Measurements from ENCODE around the gene KCNE2.

KCNE2 gene, protein sequence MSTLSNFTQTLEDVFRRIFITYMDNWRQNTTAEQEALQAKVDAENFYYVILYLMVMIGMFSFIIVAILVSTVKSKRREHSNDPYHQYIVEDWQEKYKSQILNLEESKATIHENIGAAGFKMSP

DNA sequence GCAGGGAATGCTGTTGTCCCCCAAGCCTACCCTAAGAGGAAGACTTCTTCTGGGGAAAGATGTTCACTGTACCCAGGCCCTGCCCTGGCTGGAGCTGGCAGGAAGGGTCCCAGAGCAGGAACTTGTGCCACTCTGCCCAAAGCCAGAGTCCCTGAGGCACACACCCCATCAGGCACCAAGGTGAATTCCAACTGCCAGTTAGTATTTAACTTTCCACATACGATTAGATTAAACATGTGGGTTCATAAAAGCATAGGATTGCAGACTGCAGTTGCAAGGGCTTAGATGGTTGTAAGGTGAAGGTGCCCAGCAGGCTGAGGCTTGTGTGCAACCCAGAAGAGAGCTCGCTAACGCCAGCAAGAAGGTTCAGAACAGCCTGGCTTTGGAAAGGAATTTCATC is at the start of gene KCNE2:
TSS of gene KCNE2 (plus strand) at position 274 of the 400 bp plus-strand sequence. CDS start 6,473 bp downstream, outside the sequence.
- DNase-seq, result no peak

DNA sequence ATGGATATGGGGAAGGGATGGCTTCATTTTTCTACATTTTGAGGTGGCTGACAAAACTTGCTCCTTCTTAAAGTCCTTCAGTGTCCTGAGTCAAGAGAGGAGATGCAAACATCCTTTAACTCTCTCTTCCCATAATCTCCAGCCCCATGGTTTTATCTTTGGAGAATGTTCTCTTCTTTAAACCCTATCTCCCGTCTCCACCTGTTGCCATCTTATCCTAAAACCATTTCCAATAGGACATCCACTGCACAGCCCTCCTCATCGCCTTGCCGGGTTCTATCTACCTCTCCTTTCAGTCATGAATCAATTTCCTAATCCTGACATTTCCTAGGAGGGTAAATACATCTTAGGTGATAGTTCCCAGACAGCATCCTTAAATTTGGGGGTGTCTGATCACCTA is 44.2 kb upstream of the KCNE2 start:
- DNase-seq, result no peak

DNA sequence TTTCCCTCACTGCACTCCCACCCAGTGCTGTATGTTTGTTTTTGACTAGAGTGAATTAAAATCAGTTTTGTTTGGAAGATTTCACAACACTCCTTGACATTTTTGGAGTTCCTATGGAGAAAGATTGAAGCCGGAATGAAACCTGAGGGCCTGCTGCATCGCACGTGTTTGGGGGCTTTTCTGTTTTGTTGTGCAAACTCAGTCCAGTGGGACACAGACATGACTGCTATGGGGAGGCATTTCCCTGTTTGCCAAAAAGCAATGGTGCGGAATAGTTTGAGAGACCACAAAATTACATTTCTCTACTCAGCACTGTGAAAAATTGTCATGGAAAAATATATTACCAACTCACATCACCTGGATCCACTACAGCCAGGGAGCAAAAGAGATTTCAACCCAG is 43.8 kb upstream of the KCNE2 start:
- no peak for DNase-seq

DNA sequence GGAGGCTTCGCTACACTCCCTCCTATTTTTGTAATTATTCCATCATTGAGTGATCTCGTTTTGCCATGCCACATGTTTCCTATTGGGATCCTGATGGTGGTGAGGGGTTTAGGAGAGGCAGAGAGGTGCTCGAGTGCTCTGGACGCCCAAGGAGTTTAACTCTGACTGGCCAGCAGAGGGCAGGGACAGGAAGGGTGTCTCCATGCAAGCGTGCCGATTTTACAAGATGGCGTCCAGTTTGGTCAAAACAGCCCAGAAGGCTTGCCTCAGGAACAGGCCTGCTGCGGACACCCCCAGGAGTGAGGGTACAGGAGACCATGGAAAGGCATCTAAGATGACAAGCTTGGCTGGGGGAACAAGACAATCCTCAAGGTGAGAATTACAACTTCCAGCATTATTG is 33.8 kb upstream of the KCNE2 start:
- DNase-seq, result no peak

DNA sequence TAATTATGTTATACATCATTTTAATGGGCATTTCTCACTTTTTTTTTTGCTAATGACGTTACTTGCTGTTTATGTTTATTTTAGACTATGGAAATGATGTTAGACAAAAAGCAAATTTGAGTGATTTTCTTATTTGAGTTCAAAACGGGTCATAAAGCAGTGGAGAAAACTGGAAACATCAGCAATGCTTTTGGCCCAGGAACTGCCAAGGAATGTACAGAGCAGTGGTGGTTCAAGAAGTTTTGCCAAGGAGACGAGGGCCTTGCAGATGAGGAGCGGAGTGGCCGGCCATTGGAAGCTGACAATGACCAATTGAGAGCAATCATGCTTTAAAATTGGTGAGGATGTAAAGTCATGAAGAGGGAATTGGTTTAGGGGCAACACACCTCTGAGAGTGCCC is 32.1 kb upstream of the KCNE2 start:
- no peak for DNase-seq

DNA sequence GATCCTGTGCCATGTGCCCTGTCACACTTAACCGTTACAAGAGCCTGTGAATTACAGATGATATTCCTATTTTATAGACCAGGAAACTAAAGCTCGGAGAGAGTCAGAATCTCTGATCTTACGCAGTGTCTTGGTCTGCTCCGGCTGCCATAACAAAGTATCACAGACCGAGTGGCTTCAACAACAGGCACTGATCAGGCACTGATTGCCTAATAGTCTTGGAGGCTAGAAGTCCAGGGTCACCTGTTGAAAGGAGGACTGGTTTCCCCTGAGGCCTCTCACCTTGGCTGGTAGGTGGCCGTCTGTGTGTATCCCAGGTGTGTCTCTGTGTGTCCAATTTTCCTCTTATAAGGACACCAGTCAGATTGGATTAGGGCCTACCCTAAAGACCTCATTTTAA is 31.5 kb upstream of the KCNE2 start:
- DNase-seq, result no peak

DNA sequence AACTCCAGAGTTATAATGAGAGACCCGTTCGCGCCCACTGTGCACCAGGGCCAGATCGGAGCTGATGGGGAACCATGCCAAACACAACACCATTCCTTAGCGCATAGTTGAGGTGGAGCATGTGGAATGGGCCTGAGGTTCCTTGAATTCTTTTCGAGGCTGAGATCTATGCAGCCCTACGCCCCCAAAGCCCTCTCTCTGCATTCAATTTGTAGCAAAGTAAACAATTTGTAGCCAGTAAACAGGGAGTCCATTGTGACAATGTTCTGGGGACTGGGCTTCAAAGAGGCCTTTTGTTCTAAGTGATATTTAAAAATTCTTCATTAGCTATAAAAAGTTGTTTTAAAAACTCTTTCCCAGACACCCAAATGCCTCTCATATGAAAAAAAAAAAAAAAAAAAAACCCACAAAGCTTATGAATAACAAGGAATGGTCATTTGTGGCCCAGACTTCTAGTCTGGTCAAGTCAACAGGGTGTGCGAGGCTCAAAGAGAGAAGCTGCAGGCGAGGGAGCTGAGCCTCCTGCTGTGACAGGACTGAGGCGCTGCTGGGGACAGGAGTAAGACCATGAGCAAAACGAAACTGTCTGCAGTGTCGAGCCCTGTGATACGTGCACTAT is 30.6 kb upstream of the KCNE2 start:
- DNase-seq, result no peak

DNA sequence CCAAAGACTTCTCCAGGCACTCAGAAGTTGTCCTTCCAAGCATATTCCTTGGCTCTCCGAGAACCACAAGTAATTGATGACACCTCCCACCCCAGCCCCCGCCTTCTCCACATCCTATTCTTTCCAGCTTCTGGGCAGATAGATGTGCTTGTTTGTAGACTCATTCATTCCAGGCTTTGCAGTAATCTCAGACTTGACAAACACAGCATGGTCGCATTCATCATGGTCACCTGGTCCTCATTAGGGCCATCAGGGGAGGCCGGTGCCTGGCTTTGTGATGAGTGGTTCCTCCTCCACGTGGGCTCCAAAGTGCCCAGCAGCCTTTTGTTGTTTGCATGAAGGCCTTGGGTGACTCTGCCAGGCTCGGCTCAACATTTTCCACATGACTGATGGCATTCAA is 28.5 kb upstream of the KCNE2 start:
- no peak for DNase-seq

DNA sequence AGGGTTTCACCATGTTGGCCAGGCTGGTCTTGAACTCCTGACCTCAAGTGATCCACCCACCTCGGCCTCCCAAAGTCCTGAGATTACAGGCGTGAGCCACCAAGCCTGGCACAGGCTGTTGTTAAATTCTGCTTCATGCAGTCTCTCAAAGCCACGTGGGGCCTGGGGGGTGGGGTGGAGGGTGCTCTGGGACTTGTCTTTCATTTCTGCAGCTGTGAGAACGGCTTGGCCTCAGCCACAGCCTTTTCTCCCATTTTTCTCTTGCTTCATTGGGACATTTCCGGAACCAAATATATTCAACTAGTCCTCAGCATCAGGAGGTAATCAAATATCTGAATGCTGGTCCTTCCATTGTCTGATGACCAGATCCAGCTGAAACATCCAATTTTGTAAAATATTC is 27.6 kb upstream of the KCNE2 start:
- DNase-seq, result no peak

DNA sequence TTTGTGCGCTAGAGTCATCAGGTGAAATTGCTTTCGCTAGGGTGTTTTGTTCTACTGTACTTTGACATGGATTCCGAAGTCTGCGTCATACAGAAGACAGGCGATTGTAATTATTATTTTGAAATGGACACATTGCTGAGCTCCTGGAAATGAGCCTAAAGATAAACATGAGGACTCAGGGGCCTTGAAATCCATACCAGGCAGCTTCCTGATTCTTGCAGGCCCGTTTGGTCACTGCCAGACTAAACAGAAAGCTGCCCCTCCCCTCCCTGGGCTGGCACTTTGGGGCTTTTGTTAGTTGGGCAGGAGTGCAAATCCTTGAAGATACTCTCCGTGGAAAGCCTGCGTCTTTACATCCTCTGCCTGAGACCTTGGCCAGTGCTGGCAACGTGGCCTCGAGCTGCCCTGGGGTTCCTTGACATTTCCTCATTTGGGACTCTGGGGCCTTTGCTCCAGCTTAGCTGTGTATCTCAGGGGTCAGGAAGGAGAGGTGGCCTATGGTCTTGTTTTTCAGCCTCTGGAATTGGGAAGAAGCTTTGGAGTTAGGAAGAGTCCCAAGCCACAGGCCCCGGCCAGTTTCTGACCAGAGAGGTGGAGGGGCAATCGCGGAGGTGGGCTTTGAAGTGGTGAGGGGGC is 26.9 kb upstream of the KCNE2 start:
- no peak for DNase-seq

DNA sequence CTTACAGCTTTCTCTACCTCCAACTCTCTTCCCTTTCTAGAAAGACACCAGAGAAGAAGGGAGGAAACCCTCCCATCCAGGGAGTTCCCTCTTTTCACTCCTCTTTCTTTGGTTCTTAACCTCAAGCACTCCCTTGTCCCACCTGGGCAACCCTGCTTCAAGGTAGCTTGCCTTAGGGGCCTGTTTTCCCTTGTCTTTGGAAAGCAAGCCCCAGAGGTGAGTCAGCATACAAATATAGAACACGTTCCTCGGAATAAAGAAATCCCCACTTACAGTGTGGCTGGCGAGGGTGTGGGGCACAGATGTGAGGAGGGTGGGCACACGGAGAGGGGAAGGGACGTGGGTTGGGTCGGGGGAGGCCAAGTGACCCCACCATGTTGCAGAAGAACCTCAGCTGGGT is 26.1 kb upstream of the KCNE2 start:
- no peak for DNase-seq

DNA sequence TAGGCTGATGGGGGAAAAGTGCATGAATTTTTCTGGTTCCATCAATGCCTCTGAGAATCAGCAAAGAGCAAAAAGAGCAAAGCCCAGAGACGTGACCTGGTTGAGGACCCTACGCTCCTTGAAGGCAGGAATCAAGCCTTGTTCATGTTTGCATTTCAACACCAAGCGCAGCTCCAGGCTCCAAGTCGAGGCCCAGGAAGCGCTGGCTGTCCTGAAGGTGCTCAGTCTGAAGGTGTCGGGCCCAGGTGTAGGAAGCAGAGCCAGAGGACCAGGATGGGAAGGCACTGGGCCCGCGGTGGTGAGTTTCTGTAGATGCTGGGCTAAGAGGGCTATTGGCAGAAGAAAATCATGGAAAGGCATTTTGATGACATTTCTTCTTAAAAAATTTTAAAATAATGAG is 25.6 kb upstream of the KCNE2 start:
- no peak for DNase-seq

DNA sequence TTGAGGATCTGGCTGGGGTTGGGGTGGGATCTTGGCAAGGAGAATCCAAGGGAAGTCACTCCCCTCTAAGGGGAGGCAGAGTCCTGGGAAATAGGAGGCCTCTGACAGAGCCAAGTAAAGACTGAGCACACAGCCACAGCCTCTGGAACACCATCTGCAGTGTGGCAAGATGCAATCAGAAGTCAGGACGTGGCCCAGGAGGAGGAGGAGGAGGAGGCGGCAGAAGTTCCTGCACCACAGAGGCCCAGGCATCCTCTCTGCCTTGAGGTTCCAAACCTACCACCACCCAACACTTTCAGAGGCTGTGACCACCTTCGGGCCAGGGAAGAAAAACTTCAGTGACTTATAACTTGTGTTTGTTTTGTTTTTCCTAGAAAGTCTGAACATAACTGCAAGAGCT is 23.7 kb upstream of the KCNE2 start:
- DNase-seq, result no peak

DNA sequence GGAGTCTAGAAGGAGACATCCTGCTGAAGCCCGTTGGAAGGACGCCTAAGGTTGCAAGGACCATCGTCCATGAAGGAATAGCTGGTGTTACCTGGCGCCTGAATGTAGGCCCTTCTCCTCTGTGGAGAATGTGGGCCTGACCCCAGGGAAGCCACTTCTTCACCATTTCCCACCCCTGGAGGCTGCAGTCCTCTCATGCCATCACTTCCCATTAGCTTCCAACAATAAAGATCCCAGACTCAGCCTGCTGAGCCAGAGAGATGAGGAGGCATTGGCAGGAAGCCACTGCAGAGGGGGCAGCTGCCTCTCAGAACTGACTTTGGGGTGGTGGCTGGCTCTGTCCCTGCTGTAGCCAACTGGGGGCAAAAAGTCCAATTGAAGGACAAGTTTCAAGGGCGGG is 21.3 kb upstream of the KCNE2 start:
- DNase-seq, result no peak

DNA sequence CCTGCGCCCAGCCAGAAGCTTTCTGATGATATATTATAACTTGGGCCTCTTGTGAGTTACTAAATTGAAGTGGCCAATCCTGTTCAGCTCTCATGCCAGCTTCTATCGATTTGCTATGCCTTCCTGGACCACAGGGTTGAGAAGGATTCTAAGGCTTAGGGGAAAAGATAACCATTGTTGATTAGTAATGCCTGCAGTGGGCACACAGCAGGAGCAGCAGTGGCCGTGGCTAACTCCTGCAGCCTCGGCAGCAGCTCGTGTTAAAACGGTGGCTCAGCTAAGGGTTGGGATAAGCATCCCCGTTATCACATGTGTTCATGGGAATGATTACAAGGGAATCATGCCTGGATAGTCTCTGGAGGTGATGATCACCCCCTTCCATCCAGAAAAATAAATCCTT is 20.5 kb upstream of the KCNE2 start:
- no peak for DNase-seq

DNA sequence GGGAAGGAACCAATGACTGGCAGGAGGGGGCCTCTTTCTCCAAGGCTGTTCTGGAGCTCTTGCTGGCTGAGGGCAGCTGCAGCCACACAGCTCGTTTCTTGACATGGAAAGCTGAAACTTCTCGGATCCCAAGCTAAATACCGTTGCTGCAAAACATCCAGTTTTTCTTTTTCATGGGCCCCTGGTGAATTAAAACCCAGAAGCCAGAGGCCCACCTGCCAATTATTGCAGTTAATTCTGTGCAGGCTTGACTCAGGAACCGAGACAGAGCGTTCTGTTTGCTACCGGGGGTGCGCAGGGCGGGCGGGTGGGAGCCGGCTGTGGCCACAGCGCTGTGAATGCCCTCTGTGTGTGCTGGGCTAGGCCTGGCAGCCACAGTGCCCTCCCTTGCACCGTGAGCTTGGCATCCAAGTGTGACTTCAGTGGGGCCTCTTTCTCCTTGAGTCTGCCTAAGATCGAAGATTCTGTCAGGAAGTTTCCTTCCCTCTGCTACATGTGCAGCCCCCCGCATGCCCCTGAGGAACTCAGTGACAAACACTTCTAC is 19.9 kb upstream of the KCNE2 start:
- DNase-seq, result no peak

DNA sequence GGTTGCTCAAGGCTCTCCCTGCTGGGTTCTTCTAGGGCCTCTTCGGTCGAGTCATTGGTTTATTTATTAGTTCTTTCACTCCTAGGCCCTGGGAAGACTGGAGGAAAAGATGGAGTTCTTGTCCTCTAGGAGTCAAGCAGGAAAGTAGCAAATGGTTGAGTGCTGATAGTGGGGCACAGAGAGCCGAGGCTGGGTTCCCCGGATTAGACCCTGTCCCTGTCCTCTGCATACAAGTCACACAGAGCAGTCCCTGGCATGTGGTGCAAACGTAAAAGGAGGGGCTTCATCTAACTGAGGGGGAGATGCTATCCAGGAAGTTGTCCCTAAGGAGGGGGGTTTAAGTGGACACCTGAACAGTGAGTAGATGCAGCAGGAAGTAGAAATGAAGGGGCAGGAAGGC is 19.2 kb upstream of the KCNE2 start:
- DNase-seq, result no peak

DNA sequence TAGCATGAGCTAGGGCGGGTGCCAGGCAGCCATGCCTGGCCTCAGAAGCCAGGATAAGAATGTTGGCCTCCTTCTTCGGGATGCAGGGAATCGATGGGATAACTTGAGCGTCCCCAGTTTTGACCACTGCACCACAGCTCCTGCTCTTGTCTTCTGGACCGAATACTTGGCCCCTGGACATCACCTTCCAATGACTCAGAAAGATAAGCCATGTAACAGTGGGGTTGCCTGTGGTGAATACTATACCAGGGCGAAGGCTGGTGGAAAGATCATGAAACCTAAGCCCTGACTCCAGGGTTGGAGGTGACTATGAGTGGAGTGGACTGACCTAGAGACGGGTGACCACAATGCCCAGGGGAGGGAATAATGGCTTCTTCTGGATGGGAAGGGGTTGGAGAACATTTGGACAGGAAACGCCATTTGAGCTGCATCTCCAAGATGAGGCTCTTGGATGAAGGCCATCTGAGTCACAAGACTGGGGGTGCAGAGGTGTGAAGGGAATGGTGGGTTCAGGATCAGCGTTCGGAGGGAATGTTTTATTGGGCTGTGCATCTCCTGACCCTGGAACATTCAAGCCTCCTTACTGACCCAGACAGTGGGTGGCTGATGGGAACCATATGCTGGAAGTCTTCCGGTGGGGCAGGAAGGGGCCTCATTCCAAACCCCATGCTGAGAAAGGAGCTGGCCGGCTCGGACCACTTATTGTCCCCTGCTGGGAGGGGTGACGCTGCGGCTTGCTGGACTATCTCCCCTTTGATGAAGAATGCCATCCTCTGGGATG is 18.5 kb upstream of the KCNE2 start:
- no peak for DNase-seq

DNA sequence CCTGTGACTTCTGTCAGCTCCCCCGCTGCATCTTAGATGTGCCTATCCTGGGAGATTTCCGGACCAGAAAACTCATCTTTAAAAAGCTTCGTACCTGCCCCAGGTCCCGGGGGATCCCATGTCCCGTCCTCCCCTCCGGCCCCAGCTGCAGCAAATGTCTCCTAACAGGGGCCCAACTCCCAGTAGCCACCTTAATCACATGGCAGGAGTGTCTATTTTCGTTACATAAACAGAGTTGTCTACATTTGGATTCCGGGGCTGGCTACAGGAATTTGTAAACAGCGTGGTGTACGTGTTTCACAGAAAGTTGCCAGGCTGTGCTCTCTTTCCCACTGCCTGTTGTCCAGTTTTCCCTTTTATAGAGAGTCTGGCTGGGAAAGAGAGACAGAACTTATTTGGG is 17.9 kb upstream of the KCNE2 start:
- DNase-seq, result no peak

DNA sequence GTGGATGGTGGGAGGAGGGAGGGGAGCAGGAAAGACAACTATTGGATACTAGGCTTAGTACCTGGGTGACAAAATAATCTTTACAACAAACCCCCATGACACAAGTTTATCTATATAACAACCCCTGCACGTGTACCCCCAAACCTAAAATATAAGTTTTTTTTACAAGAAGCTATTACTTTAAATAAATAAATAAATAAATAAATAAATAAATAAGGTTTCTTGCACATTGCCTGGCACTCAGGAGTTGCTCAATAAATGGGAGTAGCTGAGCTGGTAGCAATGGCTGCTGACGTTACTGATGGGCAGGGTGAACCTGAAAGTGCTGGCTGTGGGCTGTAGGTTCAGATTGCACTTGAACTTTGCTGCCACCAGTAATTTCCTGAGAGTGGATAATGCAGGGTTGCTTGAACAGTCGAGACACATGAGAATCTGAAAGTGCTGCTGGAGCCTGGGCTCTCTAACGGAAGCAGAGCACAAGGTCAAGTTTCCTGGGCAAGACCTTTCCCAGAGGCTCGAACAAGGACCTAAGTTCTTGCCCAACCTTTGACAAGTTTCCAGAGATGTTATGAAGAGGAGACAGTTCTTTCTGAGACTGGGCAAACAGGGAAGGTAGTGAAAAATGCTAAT is 14.8 kb upstream of the KCNE2 start:
- no peak for DNase-seq

DNA sequence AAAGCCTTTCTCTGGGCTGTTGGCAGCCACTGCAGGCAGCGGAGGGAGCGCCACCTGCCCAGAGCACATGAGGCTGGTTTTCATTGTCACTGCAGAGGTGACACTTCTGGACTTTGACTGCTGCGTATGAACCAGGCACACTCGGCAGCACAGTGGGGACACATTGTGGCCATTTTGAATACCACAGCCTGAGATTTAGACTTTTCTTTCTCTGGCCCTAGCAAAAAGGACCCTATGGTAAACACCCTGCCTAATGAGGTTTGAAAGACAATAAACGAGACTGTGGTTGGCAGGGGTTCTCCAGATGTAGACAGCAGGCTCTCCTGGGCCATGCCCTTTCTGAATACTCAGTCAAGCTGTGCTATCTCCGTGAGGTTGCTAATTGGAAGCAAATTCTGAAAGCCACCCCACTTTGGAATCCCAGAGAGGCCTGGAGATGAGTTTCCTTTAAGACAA is 12.0 kb upstream of the KCNE2 start:
- DNase-seq, result peak in 1 of 2 donors; percentile 13

DNA sequence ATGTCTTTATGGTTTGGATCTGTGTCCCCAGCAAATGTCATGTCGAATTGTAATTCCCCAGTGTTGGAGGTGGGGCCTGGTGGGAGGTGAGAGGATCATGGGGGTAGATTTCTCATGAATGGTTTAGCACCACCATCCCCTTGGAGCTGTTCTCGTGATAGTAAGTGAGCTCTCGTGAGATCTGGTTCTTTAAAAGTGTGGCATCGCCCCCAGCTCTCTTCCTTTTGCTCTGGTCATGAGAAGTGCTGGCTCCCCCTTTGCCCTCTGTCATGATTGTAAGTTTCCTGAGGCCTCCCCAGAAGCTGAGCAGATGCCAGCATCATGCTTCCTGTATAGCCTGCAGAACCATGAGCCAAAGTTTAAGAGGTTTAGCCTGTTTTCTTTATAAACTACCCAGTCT is 11.2 kb upstream of the KCNE2 start:
- DNase-seq, result no peak

DNA sequence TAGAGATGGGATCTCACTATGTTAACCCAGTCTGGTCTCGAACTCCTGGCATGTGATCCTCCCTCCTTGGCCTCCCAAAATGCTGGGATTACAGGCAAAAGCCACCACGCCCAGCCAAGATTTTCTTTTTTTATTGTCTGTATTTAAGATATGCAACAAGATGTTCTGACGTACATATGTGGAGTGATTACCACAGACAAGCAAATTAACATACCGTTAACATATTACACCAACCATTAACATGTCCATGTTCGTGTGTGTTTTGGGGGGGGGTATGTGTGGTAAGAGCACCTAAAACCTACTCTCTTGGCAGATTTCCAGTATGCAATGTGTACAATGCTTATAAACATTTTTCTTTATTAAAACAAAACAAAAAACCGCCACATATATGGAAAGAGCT is 10.6 kb upstream of the KCNE2 start:
- no peak for DNase-seq

Measured in bone marrow (tissue), 2 donors.